Liver (tissue), 9 donors: Measurements from ENCODE around the gene IQSEC1. TPM values are rescaled to one million over a fixed set of nuclear protein-coding genes. Genes with fewer than 3 reads are reported as not detected.

Experiments
- DNase-seq: peaks from one replicate; pipeline ENCODE4 v3.0.0-alpha.2; 2017; ENCODE audit warnings: low spot score
- H3K27ac ChIP-seq, 2 donors: one replicate each; pipeline ENCODE4 v1.7.0; 2013; ENCODE audit warnings: inconsistent platforms in 2 of 2, low read length in 2 of 2, control low read depth in 1 of 2, low read depth in 1 of 2, mild to moderate bottlenecking in 1 of 2
- H3K27me3 ChIP-seq, 4 donors: one replicate each; pipeline versions ENCODE4 v1.6.1 to v1.7.0; 2013; ENCODE audit warnings: low read length in 3 of 4, inconsistent platforms in 1 of 4, mild to moderate bottlenecking in 1 of 4, moderate library complexity in 1 of 4; ENCODE audit not compliant: control insufficient read depth in 4 of 4, insufficient read depth in 4 of 4
- H3K36me3 ChIP-seq, 4 donors: one replicate each; pipeline versions ENCODE4 v1.6.1 to v1.7.0; 2013; ENCODE audit warnings: low read length in 3 of 4, mild to moderate bottlenecking in 3 of 4, low read depth in 1 of 4, moderate library complexity in 1 of 4; ENCODE audit not compliant: control insufficient read depth in 4 of 4, insufficient read depth in 3 of 4
- H3K4me1 ChIP-seq, 4 donors: one replicate each; pipeline versions ENCODE4 v1.6.1 to v1.7.0; 2013; ENCODE audit warnings: low read length in 3 of 4, mild to moderate bottlenecking in 3 of 4, moderate library complexity in 1 of 4; ENCODE audit not compliant: control insufficient read depth in 4 of 4, insufficient read depth in 4 of 4
- H3K4me3 ChIP-seq, 3 donors: one replicate each; pipeline versions ENCODE4 v1.6.1 to v1.7.0; 2013; ENCODE audit warnings: low read length in 3 of 3, control low read depth in 1 of 3, low read depth in 1 of 3, mild to moderate bottlenecking in 1 of 3
- H3K9ac ChIP-seq, 2 donors: one replicate each; pipeline ENCODE4 v1.7.0; 2013; ENCODE audit warnings: low read length in 2 of 2, mild to moderate bottlenecking in 2 of 2, moderate library complexity in 2 of 2, control low read depth in 1 of 2, low read depth in 1 of 2
- H3K9me3 ChIP-seq, 4 donors: one replicate each; pipeline versions ENCODE4 v1.6.1 to v1.7.0; 2013; ENCODE audit warnings: low read length in 3 of 4; ENCODE audit not compliant: control insufficient read depth in 4 of 4
- EGR1 ChIP-seq, 2 donors: IDR thresholded peaks; 2 replicates each; pipeline ENCODE4 v1.6.1; 2016 to 2018; ENCODE audit warnings: antibody characterized with exemption in 2 of 2, low read depth in 2 of 2
- FOXA1 ChIP-seq: IDR thresholded peaks from 2 replicates; pipeline ENCODE4 v1.6.1; 2016; ENCODE audit warnings: antibody characterized with exemption
- FOXA2 ChIP-seq: IDR thresholded peaks from 2 replicates; pipeline ENCODE4 v1.6.1; 2016; ENCODE audit warnings: antibody characterized with exemption
- GABPA ChIP-seq, 2 donors: IDR thresholded peaks in 1 of 2; conservative IDR thresholded peaks in 1 of 2; 2 replicates each; pipeline ENCODE4 v1.6.1; 2016; ENCODE audit warnings: antibody characterized with exemption in 2 of 2, mild to moderate bottlenecking in 1 of 2, moderate library complexity in 1 of 2
- HNF4A ChIP-seq, 2 donors: conservative IDR thresholded peaks; 2 replicates each; pipeline ENCODE4 v1.6.1; 2016; ENCODE audit warnings: antibody characterized with exemption in 2 of 2, mild to moderate bottlenecking in 2 of 2
- HNF4G ChIP-seq: IDR thresholded peaks from 2 replicates; pipeline ENCODE4 v1.6.1; 2016; ENCODE audit warnings: antibody characterized with exemption
- JUND ChIP-seq, 2 donors: IDR thresholded peaks; 2 replicates each; pipeline ENCODE4 v1.6.1; 2016; ENCODE audit warnings: antibody characterized with exemption in 2 of 2
- NR2F2 ChIP-seq: IDR thresholded peaks from 2 replicates; pipeline ENCODE4 v1.6.1; 2016; ENCODE audit warnings: antibody characterized with exemption
- RAD21 ChIP-seq, 2 donors: IDR thresholded peaks; 2 replicates each; pipeline ENCODE4 v1.6.1; 2016; ENCODE audit warnings: antibody characterized with exemption in 2 of 2, mild to moderate bottlenecking in 2 of 2
- RXRA ChIP-seq, 2 donors: IDR thresholded peaks; 2 replicates each; pipeline ENCODE4 v1.6.1; 2017 to 2018; ENCODE audit warnings: antibody characterized with exemption in 2 of 2, mild to moderate bottlenecking in 1 of 2
- SP1 ChIP-seq: IDR thresholded peaks from 2 replicates; pipeline ENCODE4 v1.6.1; 2018; ENCODE audit warnings: antibody characterized with exemption, mild to moderate bottlenecking
- TAF1 ChIP-seq: conservative IDR thresholded peaks from 2 replicates; pipeline ENCODE4 v1.6.1; 2016; ENCODE audit warnings: antibody characterized with exemption, mild to moderate bottlenecking
- YY1 ChIP-seq: IDR thresholded peaks from 2 replicates; pipeline ENCODE4 v1.6.1; 2016; ENCODE audit warnings: antibody characterized with exemption, mild to moderate bottlenecking
- WGBS: extraction: QIAGEN DNeasy Blood & Tissue Kit; methylation state at CpG from one replicate; pipeline ENCODE4 v1.1.7; 2013; 5-methylcytosine and 5-hydroxymethylcytosine counted together
- polyA plus RNA-seq, 2 donors: library from polyadenylated mRNA; stranded (reverse) in 1 of 2; unstranded in 1 of 2; fragments of 200-250 nt in 1 of 2; fragments of >200 nt in 1 of 2; fragmentation: Nextera tagmentation in 1 of 2; extraction: Ambion mirVana in 1 of 2; gene quantifications; one replicate each; pipeline versions ENCODE4 v1.2.1 to v1.2.3, GENCODE V29; 2013 to 2015
- total RNA-seq, 2 donors: library from RNA; depleted of rRNA; stranded (reverse); fragments of >200 nt; gene quantifications; one replicate each; pipeline ENCODE4 v1.2.3, GENCODE V29; 2014
- TF ChIP-seq, protein P1 (sequence below): IDR thresholded peaks from 2 replicates; pipeline ENCODE4 v1.6.1; 2016; ENCODE audit warnings: antibody characterized with exemption
- TF ChIP-seq, protein P2 (sequence below): IDR thresholded peaks from 2 replicates; pipeline ENCODE4 v1.6.1; 2016; ENCODE audit warnings: antibody characterized with exemption
- TF ChIP-seq, protein P3 (sequence below): fragments of 150-350 bp; IDR thresholded peaks from 2 replicates; pipeline ENCODE4 v1.5.1; 2017; ENCODE audit warnings: improper control_type of control experiment, low read depth, low read length; ENCODE audit not compliant: missing input control
- TF ChIP-seq, protein P4 (sequence below): IDR thresholded peaks from 2 replicates; pipeline ENCODE4 v1.6.1; 2016; ENCODE audit warnings: antibody characterized with exemption, mild to moderate bottlenecking
- TF ChIP-seq, protein P5 (sequence below): IDR thresholded peaks from 2 replicates; pipeline ENCODE4 v1.6.1; 2016; ENCODE audit warnings: antibody characterized with exemption
- donor health status: healthy.
- donor health status: healthy.
- donor health status: healthy.
- donor health status: healthy.
- donor health status: healthy.

Gene IQSEC1
- total and polyA plus RNA-seq, 4 donors: 12.7 to 56.0 (median 36.2) TPM

DNA sequence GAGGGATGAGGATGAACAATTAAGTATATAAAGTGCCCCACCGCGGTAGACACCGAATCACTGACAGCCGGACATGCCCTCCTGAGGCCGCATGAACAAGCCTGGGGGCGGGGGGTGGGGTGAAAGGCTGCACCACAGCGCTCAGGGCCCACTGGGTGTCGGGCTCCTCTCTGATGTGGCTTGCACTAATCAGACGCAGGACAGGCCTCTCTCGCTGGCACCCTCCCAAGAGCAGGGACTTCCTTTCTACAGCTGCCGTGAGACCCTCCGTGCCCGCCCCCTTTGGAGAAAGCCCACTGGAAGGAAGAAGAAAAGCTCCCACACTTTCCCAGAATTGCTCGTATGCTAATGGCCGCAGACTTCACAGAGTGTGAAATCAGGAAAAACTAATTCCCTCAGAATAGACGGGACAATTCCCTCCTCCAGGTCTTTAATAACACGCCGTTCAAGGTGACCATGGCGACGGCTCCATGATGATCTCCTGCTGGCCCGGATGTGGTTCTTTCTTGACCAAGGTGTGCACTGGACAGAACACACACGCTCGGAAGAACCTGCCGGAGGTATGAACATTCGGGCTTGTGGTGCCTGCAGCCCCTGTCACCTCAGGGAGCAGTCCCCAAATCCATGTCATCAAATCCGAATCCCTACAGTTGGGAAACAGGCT lies 32.0 kb downstream of the IQSEC1 start:
- no peak overlapping the region for H3K4me3 ChIP-seq
- no peak overlapping the region for H3K27ac ChIP-seq
- H3K27me3 ChIP-seq: no peaks in the 10 kb centered on the region
- H3K36me3 ChIP-seq: no peaks in the 10 kb centered on the region
- H3K9ac ChIP-seq: no peak overlapping the region
- no peak for DNase-seq
- 85% methylated on average over 26 of the region's 26 CpGs for WGBS
- no peaks in the 10 kb centered on the region for H3K4me1 ChIP-seq
- H3K9me3 ChIP-seq: no peaks in the 10 kb centered on the region
- TF ChIP-seq FOXA1 (no peak), GABPA (IDR thresholded peaks at IDR 0.05 in 1 of 2, conservative IDR thresholded peaks at IDR 0.05 in 1 of 2) (no peak), YY1 (no peak), HNF4G (no peak), SP1 (no peak), HNF4A (conservative IDR thresholded peaks at IDR 0.05) (no peak), JUND (IDR thresholded peaks at IDR 0.05) (no peak), NR2F2 (no peak)
- TF ChIP-seq, protein P1, sequence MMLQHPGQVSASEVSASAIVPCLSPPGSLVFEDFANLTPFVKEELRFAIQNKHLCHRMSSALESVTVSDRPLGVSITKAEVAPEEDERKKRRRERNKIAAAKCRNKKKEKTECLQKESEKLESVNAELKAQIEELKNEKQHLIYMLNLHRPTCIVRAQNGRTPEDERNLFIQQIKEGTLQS: no peak
- TF ChIP-seq, protein P2, sequence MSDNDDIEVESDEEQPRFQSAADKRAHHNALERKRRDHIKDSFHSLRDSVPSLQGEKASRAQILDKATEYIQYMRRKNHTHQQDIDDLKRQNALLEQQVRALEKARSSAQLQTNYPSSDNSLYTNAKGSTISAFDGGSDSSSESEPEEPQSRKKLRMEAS: no peak
- TF ChIP-seq, protein P3, sequence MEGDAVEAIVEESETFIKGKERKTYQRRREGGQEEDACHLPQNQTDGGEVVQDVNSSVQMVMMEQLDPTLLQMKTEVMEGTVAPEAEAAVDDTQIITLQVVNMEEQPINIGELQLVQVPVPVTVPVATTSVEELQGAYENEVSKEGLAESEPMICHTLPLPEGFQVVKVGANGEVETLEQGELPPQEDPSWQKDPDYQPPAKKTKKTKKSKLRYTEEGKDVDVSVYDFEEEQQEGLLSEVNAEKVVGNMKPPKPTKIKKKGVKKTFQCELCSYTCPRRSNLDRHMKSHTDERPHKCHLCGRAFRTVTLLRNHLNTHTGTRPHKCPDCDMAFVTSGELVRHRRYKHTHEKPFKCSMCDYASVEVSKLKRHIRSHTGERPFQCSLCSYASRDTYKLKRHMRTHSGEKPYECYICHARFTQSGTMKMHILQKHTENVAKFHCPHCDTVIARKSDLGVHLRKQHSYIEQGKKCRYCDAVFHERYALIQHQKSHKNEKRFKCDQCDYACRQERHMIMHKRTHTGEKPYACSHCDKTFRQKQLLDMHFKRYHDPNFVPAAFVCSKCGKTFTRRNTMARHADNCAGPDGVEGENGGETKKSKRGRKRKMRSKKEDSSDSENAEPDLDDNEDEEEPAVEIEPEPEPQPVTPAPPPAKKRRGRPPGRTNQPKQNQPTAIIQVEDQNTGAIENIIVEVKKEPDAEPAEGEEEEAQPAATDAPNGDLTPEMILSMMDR: no peak

DNA sequence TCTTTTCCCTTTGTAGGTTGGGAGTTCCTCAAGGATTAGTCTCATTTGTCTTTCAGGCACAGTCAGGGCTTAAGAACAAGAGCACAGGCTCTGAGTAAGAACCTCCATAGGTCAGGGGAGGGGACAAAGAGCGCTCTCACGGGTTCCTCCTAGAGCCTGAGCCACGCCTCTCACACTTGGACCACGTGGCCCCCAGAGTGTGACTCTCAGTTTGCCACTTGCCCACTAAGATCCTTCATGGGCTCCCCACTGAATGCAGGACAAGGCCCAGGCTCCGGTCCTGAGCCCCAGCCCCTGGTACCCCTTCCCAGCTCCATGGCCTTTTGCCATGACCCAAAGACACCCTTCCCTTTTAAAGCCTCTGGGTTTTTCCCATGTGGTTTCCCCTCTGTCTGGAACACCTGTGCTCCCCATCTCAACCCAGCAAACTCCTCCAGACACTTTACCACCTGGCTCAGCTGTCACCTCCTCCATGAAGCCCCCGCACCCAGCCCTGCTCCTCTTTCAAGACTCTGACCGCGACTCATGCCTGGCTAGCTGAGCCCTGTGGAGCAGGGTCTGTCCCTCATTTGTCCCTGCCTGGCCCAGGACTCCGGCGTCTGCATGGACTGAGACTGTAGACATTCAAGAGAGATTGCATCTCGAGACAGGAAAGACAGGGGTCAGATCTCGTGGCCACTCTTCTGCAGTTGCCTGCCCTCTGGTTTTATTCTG lies 32.7 kb downstream of the IQSEC1 start:
- TF ChIP-seq GABPA (IDR thresholded peaks at IDR 0.05 in 1 of 2, conservative IDR thresholded peaks at IDR 0.05 in 1 of 2) (no peak), NR2F2 (no peak), RXRA (IDR thresholded peaks at IDR 0.05) (no peak), SP1 (no peak), EGR1 (IDR thresholded peaks at IDR 0.05; ENCODE audit: low read depth in 2 of 2) (no peak), HNF4G (no peak), RAD21 (IDR thresholded peaks at IDR 0.05) (no peak), FOXA1 (no peak), FOXA2 (no peak), YY1 (no peak), JUND (IDR thresholded peaks at IDR 0.05) (no peak), HNF4A (conservative IDR thresholded peaks at IDR 0.05) (no peak), TAF1 (no peak)
- TF ChIP-seq, protein P4, sequence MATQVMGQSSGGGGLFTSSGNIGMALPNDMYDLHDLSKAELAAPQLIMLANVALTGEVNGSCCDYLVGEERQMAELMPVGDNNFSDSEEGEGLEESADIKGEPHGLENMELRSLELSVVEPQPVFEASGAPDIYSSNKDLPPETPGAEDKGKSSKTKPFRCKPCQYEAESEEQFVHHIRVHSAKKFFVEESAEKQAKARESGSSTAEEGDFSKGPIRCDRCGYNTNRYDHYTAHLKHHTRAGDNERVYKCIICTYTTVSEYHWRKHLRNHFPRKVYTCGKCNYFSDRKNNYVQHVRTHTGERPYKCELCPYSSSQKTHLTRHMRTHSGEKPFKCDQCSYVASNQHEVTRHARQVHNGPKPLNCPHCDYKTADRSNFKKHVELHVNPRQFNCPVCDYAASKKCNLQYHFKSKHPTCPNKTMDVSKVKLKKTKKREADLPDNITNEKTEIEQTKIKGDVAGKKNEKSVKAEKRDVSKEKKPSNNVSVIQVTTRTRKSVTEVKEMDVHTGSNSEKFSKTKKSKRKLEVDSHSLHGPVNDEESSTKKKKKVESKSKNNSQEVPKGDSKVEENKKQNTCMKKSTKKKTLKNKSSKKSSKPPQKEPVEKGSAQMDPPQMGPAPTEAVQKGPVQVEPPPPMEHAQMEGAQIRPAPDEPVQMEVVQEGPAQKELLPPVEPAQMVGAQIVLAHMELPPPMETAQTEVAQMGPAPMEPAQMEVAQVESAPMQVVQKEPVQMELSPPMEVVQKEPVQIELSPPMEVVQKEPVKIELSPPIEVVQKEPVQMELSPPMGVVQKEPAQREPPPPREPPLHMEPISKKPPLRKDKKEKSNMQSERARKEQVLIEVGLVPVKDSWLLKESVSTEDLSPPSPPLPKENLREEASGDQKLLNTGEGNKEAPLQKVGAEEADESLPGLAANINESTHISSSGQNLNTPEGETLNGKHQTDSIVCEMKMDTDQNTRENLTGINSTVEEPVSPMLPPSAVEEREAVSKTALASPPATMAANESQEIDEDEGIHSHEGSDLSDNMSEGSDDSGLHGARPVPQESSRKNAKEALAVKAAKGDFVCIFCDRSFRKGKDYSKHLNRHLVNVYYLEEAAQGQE: no peak
- TF ChIP-seq, protein P3: no peak
- TF ChIP-seq, protein P2: no peak
- TF ChIP-seq, protein P5, sequence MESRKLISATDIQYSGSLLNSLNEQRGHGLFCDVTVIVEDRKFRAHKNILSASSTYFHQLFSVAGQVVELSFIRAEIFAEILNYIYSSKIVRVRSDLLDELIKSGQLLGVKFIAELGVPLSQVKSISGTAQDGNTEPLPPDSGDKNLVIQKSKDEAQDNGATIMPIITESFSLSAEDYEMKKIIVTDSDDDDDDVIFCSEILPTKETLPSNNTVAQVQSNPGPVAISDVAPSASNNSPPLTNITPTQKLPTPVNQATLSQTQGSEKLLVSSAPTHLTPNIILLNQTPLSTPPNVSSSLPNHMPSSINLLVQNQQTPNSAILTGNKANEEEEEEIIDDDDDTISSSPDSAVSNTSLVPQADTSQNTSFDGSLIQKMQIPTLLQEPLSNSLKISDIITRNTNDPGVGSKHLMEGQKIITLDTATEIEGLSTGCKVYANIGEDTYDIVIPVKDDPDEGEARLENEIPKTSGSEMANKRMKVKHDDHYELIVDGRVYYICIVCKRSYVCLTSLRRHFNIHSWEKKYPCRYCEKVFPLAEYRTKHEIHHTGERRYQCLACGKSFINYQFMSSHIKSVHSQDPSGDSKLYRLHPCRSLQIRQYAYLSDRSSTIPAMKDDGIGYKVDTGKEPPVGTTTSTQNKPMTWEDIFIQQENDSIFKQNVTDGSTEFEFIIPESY: no peak
- TF ChIP-seq, protein P1: no peak
- no peak overlapping the region for H3K27ac ChIP-seq
- no peaks in the 10 kb centered on the region for H3K4me1 ChIP-seq
- H3K9me3 ChIP-seq: no peaks in the 10 kb centered on the region
- no peak for DNase-seq
- H3K9ac ChIP-seq: no peak overlapping the region
- 82% methylated on average over 12 of the region's 12 CpGs for WGBS
- no peaks in the 10 kb centered on the region for H3K27me3 ChIP-seq
- H3K36me3 ChIP-seq: no peaks in the 10 kb centered on the region
- H3K4me3 ChIP-seq: no peak overlapping the region
